Ishikawa (cell line): ENCODE measurements around the gene KLHL2.
A peak's percentile ranks its signal among the peaks of the same experiment; 100 is the strongest.

Experiments
- CEBPB ChIP-seq: IDR thresholded peaks from 2 replicates; pipeline ENCODE4 v1.6.1; 2012
- CREB1 ChIP-seq: IDR thresholded peaks from 2 replicates; pipeline ENCODE4 v1.6.1; 2012; ENCODE audit warnings: low read depth
- EGR1 ChIP-seq: IDR thresholded peaks from 2 replicates; pipeline ENCODE4 v1.6.1; 2012
- EP300 ChIP-seq: IDR thresholded peaks from 2 replicates; pipeline ENCODE4 v1.6.1; 2012; ENCODE audit warnings: borderline replicate concordance
- FOXM1 ChIP-seq: IDR thresholded peaks from 2 replicates; pipeline ENCODE4 v1.6.1; 2012; ENCODE audit warnings: low read depth, borderline replicate concordance
- NFIC ChIP-seq: IDR thresholded peaks from 2 replicates; pipeline ENCODE4 v1.6.1; 2012
- RAD21 ChIP-seq: IDR thresholded peaks from 2 replicates; pipeline ENCODE4 v1.6.1; 2012; ENCODE audit warnings: low read depth
- TAF1 ChIP-seq: IDR thresholded peaks from 2 replicates; pipeline ENCODE4 v1.6.1; 2012; ENCODE audit warnings: low read depth, mild to moderate bottlenecking
- TCF12 ChIP-seq: IDR thresholded peaks from 2 replicates; pipeline ENCODE4 v1.6.1; 2012; ENCODE audit warnings: low read depth
- TEAD4 ChIP-seq: IDR thresholded peaks from 2 replicates; pipeline ENCODE4 v1.6.1; 2012
- YY1 ChIP-seq: IDR thresholded peaks from 2 replicates; pipeline ENCODE4 v1.6.1; 2012; ENCODE audit warnings: low read depth
- ZBTB7A ChIP-seq: IDR thresholded peaks from 2 replicates; pipeline ENCODE4 v1.6.1; 2012; ENCODE audit warnings: low read depth
- TF ChIP-seq, protein P1 (sequence below): IDR thresholded peaks from 2 replicates; pipeline ENCODE4 v1.6.1; 2012
- TF ChIP-seq, protein P2 (sequence below): IDR thresholded peaks from 2 replicates; pipeline ENCODE4 v1.6.1; 2012
- TF ChIP-seq, protein P3 (sequence below): IDR thresholded peaks from 2 replicates; pipeline ENCODE4 v1.6.1; 2012; ENCODE audit warnings: low read depth, mild to moderate bottlenecking

KLHL2 gene

DNA sequence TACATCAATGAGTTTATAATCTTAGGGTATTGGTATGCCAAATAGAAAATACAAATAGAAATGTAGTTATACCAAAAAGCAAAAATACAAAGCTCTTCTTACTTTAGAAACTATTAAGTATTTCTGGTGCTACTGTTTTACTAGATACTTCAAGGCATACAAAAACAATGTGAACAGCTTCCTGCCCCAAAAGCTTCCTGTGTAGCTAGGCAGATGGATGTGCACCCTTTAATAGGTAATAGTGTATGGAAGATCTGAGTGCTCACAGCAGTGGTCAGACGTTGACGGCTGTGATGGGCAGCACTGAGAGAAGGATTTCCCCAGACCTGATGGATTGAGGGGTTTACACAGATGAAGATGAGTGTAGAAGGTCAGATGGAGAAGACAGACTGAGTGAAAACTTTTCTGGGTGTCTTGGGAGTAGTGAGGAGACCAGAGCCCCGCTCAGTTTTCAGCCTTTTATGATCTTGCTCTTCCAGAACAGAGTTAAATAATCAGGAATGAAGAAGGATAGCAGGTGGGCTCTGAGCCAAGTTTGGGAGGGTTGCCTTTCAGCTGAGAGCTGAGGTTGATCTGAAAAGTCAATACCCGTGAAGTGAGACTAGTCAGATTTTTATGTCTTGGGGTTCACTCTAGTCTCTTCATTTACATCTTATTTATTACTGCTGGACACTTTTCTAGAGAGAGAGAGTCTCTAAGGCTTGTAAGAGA, 22.3 kb downstream of the KLHL2 start:
- 0 out of 2 replicates have a peak, but pooled peaks have one; percentile 9 for TF ChIP-seq NFIC

DNA sequence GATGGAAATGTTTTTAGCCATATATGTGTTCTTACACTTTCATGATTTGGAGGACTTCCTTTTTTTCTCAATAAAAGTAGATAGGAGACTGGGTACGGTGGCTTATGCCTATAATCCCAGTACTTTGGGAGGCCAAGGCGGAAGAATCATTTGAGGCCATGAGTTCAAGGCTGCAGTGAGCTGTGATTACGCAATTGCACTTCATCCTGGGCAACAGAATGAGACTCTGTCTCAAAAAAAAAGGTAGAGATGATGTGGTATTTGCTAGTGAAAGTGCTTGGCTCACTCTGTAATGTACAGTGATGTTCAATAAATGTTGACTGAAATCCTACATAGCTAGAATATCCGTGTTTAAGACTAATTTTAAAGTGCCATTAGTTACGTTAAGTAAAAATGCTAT, 27.4 kb downstream of the KLHL2 start:
- TF ChIP-seq FOXM1, result no peak
- TF ChIP-seq NFIC, result no peak
- TF ChIP-seq, protein P1, sequence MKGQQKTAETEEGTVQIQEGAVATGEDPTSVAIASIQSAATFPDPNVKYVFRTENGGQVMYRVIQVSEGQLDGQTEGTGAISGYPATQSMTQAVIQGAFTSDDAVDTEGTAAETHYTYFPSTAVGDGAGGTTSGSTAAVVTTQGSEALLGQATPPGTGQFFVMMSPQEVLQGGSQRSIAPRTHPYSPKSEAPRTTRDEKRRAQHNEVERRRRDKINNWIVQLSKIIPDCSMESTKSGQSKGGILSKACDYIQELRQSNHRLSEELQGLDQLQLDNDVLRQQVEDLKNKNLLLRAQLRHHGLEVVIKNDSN, result no peak
- no peak for TF ChIP-seq TCF12
- TF ChIP-seq CEBPB, result peak; percentile 67
- no peak for TF ChIP-seq CREB1
- no peak for TF ChIP-seq ZBTB7A
- no peak for TF ChIP-seq EP300

DNA sequence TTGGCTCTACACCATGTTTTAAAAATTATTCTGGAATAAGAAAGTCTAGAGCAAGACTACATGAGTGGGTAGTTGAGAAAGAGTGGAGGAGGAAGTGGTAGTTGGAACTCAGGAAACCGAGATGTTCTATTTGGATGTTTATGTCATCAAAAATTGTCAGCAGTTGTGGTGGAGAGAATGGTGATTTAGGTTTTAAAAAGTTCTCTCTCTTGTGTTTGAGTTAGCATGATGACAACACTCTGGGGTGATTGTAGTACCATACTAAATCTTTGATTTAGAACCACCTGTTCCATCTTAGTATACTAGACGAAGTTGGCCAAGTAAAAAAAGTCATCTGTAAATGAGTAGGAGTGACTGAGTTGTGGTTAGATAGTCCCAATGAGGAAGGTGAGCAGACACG, 40.7 kb downstream of the KLHL2 start:
- TF ChIP-seq CREB1, result no peak
- TF ChIP-seq, protein P2, sequence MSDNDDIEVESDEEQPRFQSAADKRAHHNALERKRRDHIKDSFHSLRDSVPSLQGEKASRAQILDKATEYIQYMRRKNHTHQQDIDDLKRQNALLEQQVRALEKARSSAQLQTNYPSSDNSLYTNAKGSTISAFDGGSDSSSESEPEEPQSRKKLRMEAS, result no peak
- no peak for TF ChIP-seq ZBTB7A

DNA sequence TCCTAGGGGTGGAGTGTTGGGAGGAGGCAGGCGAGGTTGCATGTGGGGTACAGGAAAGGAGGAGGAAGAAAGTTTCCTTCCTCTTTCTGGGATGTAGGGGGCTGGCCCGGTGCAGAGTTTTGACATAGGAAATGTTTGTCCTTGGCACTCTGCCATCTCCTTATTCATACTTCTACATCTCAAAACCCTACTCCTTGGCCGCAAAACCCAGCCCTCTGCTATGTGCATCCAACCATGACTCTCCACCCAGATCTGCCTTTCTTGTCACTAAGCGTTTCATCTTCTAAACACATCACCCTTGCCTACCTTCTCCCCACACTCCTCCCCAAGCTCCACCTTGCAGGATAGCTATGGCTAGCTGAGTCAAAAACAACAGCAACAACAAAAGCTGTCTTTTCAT, 48.1 kb downstream of the KLHL2 start:
- peak; percentile 55 for TF ChIP-seq NFIC

DNA sequence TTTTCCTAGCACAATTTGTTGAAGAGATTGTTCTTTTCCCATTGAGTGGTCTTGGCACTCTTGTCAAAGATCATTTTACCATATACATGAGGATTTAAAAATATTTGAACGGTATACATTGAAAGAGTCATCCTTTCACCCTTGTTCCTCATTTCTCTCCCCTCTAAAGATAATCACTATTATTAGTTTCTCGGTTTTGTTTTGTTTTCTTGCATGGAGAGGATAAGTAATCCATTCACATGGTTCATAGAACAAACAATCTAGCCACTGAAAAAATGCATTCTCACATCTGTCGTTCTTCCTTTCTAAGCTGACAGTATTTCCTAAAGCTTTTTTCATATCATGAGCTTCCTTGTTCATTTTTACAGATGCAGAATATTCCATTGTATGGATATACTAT, 80.9 kb downstream of the KLHL2 start:
- TF ChIP-seq ZBTB7A, result no peak
- TF ChIP-seq TAF1, result no peak
- TF ChIP-seq, protein P2, result no peak
- no peak for TF ChIP-seq YY1
- TF ChIP-seq CEBPB, result no peak
- TF ChIP-seq, protein P3, sequence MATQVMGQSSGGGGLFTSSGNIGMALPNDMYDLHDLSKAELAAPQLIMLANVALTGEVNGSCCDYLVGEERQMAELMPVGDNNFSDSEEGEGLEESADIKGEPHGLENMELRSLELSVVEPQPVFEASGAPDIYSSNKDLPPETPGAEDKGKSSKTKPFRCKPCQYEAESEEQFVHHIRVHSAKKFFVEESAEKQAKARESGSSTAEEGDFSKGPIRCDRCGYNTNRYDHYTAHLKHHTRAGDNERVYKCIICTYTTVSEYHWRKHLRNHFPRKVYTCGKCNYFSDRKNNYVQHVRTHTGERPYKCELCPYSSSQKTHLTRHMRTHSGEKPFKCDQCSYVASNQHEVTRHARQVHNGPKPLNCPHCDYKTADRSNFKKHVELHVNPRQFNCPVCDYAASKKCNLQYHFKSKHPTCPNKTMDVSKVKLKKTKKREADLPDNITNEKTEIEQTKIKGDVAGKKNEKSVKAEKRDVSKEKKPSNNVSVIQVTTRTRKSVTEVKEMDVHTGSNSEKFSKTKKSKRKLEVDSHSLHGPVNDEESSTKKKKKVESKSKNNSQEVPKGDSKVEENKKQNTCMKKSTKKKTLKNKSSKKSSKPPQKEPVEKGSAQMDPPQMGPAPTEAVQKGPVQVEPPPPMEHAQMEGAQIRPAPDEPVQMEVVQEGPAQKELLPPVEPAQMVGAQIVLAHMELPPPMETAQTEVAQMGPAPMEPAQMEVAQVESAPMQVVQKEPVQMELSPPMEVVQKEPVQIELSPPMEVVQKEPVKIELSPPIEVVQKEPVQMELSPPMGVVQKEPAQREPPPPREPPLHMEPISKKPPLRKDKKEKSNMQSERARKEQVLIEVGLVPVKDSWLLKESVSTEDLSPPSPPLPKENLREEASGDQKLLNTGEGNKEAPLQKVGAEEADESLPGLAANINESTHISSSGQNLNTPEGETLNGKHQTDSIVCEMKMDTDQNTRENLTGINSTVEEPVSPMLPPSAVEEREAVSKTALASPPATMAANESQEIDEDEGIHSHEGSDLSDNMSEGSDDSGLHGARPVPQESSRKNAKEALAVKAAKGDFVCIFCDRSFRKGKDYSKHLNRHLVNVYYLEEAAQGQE, result no peak
- TF ChIP-seq, protein P1, result no peak

DNA sequence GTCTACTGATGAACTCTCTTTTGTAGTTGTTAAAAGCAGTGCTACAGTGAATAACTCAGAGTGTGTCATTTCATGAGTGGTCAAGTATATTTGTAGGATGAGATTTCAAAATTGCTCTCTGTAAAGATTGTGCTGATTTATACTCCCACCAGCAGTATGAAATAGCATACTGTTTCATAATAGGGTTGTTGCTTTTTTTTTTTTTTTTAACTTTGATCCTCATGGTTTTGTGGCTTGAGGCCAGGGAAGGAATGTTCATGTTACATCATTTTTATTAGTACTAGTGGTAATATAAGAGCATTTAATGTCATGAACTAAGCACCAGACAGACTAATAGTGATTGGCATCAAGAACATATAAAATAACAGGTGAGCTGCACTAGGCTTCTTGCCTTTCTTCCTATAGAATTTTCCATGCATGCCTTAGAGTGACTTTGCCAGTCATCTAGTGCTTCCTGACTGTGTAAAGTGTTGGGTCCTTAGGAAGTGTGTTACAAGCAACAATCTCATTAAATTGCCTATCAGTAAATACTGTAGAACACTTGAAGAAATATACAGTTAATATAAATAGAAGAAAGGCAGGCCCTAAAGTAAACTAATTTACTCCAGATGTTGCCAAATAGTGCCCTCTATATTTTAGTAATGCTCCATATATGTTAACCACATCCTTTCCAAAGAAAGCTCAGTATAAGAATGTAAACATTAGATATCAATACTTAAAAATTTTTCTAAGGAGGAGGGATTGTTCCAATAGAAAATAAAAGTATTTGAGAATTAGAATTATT, 81.5 kb downstream of the KLHL2 start:
- no peak for TF ChIP-seq TAF1
- peak; percentile 33; the same call in 1 of the 2 replicates for TF ChIP-seq CEBPB

DNA sequence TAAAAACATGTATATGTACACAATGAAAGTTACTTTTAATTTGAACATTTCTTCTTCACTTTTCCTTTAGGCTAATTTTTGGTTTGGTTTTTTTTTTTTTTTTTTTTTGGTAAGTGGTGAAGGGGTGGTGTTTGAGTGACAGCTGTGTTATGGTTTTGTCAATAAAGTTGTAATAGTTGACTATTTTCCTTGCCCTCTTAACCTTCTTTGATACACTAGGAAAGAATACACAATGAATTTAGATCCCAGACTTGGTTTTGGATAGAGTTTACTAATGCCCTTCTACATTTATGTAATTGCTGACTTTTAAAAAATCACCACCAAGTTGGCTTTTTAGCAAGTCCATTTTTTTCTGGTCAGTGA, 82.0 kb downstream of the KLHL2 start:
- TF ChIP-seq FOXM1 (no peak), TEAD4 (no peak), TCF12 (no peak), RAD21 (no peak), ZBTB7A (no peak), CEBPB (no peak), NFIC (no peak), TAF1 (no peak), YY1 (no peak), EGR1 (no peak), CREB1 (no peak), EP300 (no peak)
- TF ChIP-seq, protein P1, result no peak
- TF ChIP-seq, protein P3, result no peak
- TF ChIP-seq, protein P2, result no peak
